ENCODE measurements around the gene SPTBN4. TPM values are rescaled to one million over a fixed set of nuclear protein-coding genes. Genes with fewer than 3 reads are reported as not detected.

SPTBN4 gene
- total RNA-seq, 1 donor, result 0.72 TPM

DNA sequence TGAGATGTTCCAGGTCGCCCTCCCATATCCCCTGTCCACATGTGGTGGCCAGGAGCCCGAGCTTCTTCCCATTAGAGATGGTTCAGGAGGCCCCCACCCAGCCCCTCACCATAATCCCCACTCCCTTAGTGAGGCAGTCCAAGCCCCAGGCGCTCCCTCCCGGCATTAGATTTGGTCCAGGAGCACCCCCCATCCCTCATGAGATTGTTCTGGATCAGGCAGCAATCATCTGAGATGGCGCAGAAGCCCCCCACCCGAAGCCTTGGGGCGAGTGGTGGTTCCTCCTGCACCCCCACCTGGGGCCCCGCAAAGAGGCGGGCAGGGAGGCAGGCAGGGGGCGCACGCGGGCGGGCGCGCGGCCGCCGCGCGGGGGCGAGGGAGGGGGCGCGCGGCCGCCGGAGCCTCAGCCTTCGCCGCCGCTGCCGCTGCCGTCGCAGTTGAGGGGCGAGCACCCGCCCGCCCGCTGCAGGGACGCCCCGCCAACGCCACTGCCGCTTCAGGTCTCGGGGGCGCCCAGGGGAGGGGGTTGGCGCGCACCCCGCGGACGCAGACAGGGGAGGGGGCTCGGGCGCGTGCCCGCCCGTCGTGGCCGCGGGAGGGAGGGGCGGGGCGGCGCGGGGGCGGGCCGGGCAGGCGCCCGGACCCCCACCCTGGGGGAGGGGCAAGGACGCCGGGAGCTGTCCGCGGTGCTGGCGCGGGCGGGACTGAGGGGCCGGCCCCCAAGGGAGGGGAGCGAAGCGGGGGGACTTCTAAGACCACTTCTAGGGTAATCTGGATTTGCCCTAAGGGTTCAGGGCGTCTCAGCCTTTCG is 63.5 kb downstream of the SPTBN4 start:
- H3K4me3 ChIP-seq (ENCODE audit: insufficient read depth, low read length), result no peak overlapping the region
- no peak overlapping the region for H2AFZ ChIP-seq (ENCODE audit: low read length)
- H3K36me3 ChIP-seq (ENCODE audit: insufficient read depth, low read length), result no peaks in the 10 kb centered on the region
- H3K27me3 ChIP-seq (ENCODE audit: insufficient read depth, low read length), result peaks cover 15% of the 10 kb centered on the region
- H3K79me2 ChIP-seq (ENCODE audit: insufficient read depth, low read length), result no peaks in the 10 kb centered on the region
- no peak for TF ChIP-seq CTCF (IDR thresholded peaks at IDR 0.05; ENCODE audit: extremely low read depth, low read depth, low read length)
- peaks cover 6% of the 10 kb centered on the region for H3K4me1 ChIP-seq (ENCODE audit: insufficient read depth, low read length)
- H4K20me1 ChIP-seq (ENCODE audit: insufficient read depth, low read length), result no peaks in the 10 kb centered on the region
- no peak overlapping the region for H3K27ac ChIP-seq (ENCODE audit: low read depth, low read length)
- no peak overlapping the region for H3K4me2 ChIP-seq (ENCODE audit: insufficient read depth, low read length)
- no peaks in the 10 kb centered on the region for H3K9me3 ChIP-seq (ENCODE audit: low read depth, low read length)
- peak; percentile 91 for DNase-seq (ENCODE audit: insufficient read length, low spot score, missing footprints)

GRCh38 chr19:40533508-40533907 is 66.7 kb downstream of the SPTBN4 start:
- Histone ChIP-seq H3K27me3 (ENCODE audit: insufficient read depth, low read length) (peaks cover 15% of the 10 kb centered on the region), H4K20me1 (ENCODE audit: insufficient read depth, low read length) (no peaks in the 10 kb centered on the region), H3K4me2 (ENCODE audit: insufficient read depth, low read length) (no peak overlapping the region), H3K4me1 (ENCODE audit: insufficient read depth, low read length) (peaks cover 6% of the 10 kb centered on the region), H3K36me3 (ENCODE audit: insufficient read depth, low read length) (no peaks in the 10 kb centered on the region), H3K27ac (ENCODE audit: low read depth, low read length) (no peak overlapping the region), H3K4me3 (ENCODE audit: insufficient read depth, low read length) (no peak overlapping the region), H2AFZ (ENCODE audit: low read length) (no peak overlapping the region), H3K79me2 (ENCODE audit: insufficient read depth, low read length) (no peaks in the 10 kb centered on the region), H3K9me3 (ENCODE audit: low read depth, low read length) (no peaks in the 10 kb centered on the region)
- peak; percentile 38 for TF ChIP-seq CTCF (IDR thresholded peaks at IDR 0.05; ENCODE audit: extremely low read depth, low read depth, low read length)
- peak; percentile 87 for DNase-seq (ENCODE audit: insufficient read length, low spot score, missing footprints)

DNA sequence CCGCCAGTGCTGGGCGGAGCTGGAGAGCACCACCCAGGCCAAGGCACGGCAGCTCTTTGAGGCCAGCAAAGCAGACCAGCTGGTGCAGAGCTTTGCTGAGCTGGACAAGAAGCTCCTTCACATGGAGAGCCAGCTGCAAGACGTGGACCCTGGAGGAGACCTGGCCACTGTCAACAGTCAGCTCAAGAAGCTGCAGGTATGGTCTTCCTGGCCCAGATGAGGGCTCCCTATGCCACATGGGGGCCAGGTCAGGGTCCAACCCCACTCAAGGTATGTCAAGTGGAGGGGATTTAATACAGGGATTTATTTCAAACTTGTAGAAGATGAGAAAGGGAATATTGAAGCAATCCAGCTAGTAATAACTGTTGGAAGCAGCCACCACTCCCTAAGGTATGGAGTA is 67.3 kb downstream of the SPTBN4 start:
- no peak for TF ChIP-seq CTCF (IDR thresholded peaks at IDR 0.05; ENCODE audit: extremely low read depth, low read depth, low read length)
- H2AFZ ChIP-seq (ENCODE audit: low read length), result no peak overlapping the region
- H3K79me2 ChIP-seq (ENCODE audit: insufficient read depth, low read length), result no peaks in the 10 kb centered on the region

DNA sequence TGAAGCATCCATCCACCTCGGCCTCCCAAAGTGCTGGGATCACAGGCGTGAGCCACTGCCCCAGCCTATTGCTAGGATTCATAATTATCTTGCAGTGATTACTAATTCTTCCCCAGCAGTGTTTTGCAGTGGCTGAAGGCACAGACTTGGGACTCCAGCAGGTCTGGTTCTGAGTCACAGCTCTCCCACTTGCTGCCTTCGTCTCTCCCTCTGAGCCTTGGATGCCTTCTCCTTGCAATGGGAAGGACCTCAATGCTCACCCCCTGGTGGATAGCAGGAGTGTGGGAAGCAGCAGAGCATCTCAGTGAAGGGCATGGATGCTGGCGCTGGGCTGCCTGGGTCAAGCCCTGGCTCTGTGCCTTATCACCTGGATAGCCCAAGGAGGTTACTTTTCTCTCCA is 72.3 kb downstream of the SPTBN4 start:
- H3K4me1 ChIP-seq (ENCODE audit: insufficient read depth, low read length), result no peaks in the 10 kb centered on the region
- H2AFZ ChIP-seq (ENCODE audit: low read length), result no peak overlapping the region
- H3K36me3 ChIP-seq (ENCODE audit: insufficient read depth, low read length), result no peaks in the 10 kb centered on the region
- no peak overlapping the region for H3K4me2 ChIP-seq (ENCODE audit: insufficient read depth, low read length)
- H3K27ac ChIP-seq (ENCODE audit: low read depth, low read length), result no peak overlapping the region
- no peaks in the 10 kb centered on the region for H3K27me3 ChIP-seq (ENCODE audit: insufficient read depth, low read length)
- no peak for TF ChIP-seq CTCF (IDR thresholded peaks at IDR 0.05; ENCODE audit: extremely low read depth, low read depth, low read length)
- H4K20me1 ChIP-seq (ENCODE audit: insufficient read depth, low read length), result no peaks in the 10 kb centered on the region
- no peaks in the 10 kb centered on the region for H3K79me2 ChIP-seq (ENCODE audit: insufficient read depth, low read length)
- no peak overlapping the region for H3K4me3 ChIP-seq (ENCODE audit: insufficient read depth, low read length)
- peak; percentile 32 for DNase-seq (ENCODE audit: insufficient read length, low spot score, missing footprints)
- no peaks in the 10 kb centered on the region for H3K9me3 ChIP-seq (ENCODE audit: low read depth, low read length)

More for the DNA sequence above, 67.3 kb downstream of the SPTBN4 start:
- Histone ChIP-seq H3K27me3 (ENCODE audit: insufficient read depth, low read length) (peaks cover 15% of the 10 kb centered on the region), H4K20me1 (ENCODE audit: insufficient read depth, low read length) (no peaks in the 10 kb centered on the region), H3K4me3 (ENCODE audit: insufficient read depth, low read length) (no peak overlapping the region), H3K4me1 (ENCODE audit: insufficient read depth, low read length) (peaks cover 6% of the 10 kb centered on the region), H3K4me2 (ENCODE audit: insufficient read depth, low read length) (no peak overlapping the region), H3K9me3 (ENCODE audit: low read depth, low read length) (no peaks in the 10 kb centered on the region), H3K27ac (ENCODE audit: low read depth, low read length) (no peak overlapping the region), H3K36me3 (ENCODE audit: insufficient read depth, low read length) (no peaks in the 10 kb centered on the region)
- DNase-seq (ENCODE audit: insufficient read length, low spot score, missing footprints), result peak; percentile 13

Data from osteoblast (primary cell).